Upper lobe of right lung (tissue), 1 donor: ENCODE data around the gene PSMA2. TPM values are rescaled to one million over a fixed set of nuclear protein-coding genes. Genes with fewer than 3 reads are reported as not detected.

Experiments
- ATAC-seq: fragments of 200-7000 bp; cut with Tn5 transposase; one replicate; pipeline ENCODE4 v1.9.1; 2020; ENCODE audit warnings: mild to moderate bottlenecking, moderate library complexity
- DNase-seq: peaks from one replicate; pipeline ENCODE4 v3.0.0-alpha.2; 2020
- H3K27ac ChIP-seq: fragments of 200-600 bp; one replicate; pipeline ENCODE4 v1.8.0; 2022
- H3K27me3 ChIP-seq: fragments of 200-600 bp; one replicate; pipeline ENCODE4 v1.8.0; 2022; ENCODE audit warnings: mild to moderate bottlenecking
- H3K36me3 ChIP-seq: fragments of 200-600 bp; one replicate; pipeline ENCODE4 v1.8.0; 2022
- H3K4me1 ChIP-seq: fragments of 200-600 bp; one replicate; pipeline ENCODE4 v1.8.0; 2022
- H3K4me3 ChIP-seq: fragments of 200-600 bp; one replicate; pipeline ENCODE4 v1.8.0; 2022; ENCODE audit warnings: mild to moderate bottlenecking
- H3K9me3 ChIP-seq: fragments of 200-600 bp; one replicate; pipeline ENCODE4 v1.8.0; 2022
- CTCF ChIP-seq: fragments of 200-600 bp; IDR thresholded peaks from one replicate; pipeline ENCODE4 v1.8.0; 2022; ENCODE audit warnings: antibody characterized with exemption
- intact Hi-C: fragments of 100-400 bp; cut with DNase I; formaldehyde crosslinking; loops from one replicate; pipeline ENCODE4 v1.11.0; 2022
- total RNA-seq: library from RNA; stranded (reverse); fragmentation: NEBNext Ultra II Directional; extraction: Animal tissue kit (Norgen Biotek cat#: 25700); gene quantifications from one replicate; pipeline ENCODE4 v1.2.1, GENCODE V29; 2021
- donor health status: DM: no; HTN: yes; CAD: no; lungs with severe emphysema.

The PSMA2 gene
- total RNA-seq, 1 donor from 2014 or later, result 55.1 TPM

- Histone ChIP-seq H3K27me3 (no peaks in the 10 kb centered on the region), H3K4me3 (no peak overlapping the region), H3K36me3 (no peaks in the 10 kb centered on the region), H3K9me3 (no peaks in the 10 kb centered on the region), H3K27ac (no peak overlapping the region), H3K4me1 (no peaks in the 10 kb centered on the region)
- DNase-seq (no peak), ATAC-seq (no peak)
- intact Hi-C loops, result no loop called here
- no peak for TF ChIP-seq CTCF
Measured at GRCh38 chr7:42961170-42961569, 29.2 kb upstream of the PSMA2 start.

GRCh38 chr7:42960762-42961161 lies 28.8 kb upstream of the PSMA2 start:
- Histone ChIP-seq H3K4me3 (no peak overlapping the region), H3K27ac (no peak overlapping the region), H3K4me1 (no peaks in the 10 kb centered on the region), H3K36me3 (no peaks in the 10 kb centered on the region), H3K27me3 (no peaks in the 10 kb centered on the region), H3K9me3 (no peaks in the 10 kb centered on the region)
- intact Hi-C loops, result no loop called here
- no peak for ATAC-seq
- no peak for DNase-seq
- no peak for TF ChIP-seq CTCF

- no peaks in the 10 kb centered on the region for H3K4me1 ChIP-seq
- no peak overlapping the region for H3K4me3 ChIP-seq
- TF ChIP-seq CTCF, result no peak
- intact Hi-C loops, result no loop called here
- no peaks in the 10 kb centered on the region for H3K9me3 ChIP-seq
- no peak for ATAC-seq
- no peak for DNase-seq
- no peaks in the 10 kb centered on the region for H3K36me3 ChIP-seq
- H3K27ac ChIP-seq, result no peak overlapping the region
- H3K27me3 ChIP-seq, result no peaks in the 10 kb centered on the region
Measured at GRCh38 chr7:42959549-42959948, 27.6 kb upstream of the PSMA2 start.

- ATAC-seq, result no peak
- Histone ChIP-seq H3K36me3 (no peaks in the 10 kb centered on the region), H3K27me3 (no peaks in the 10 kb centered on the region), H3K27ac (no peak overlapping the region), H3K4me1 (no peaks in the 10 kb centered on the region), H3K9me3 (no peaks in the 10 kb centered on the region), H3K4me3 (no peak overlapping the region)
- no peak for TF ChIP-seq CTCF
- no peak for DNase-seq
- intact Hi-C loops, result no loop called here
Measured at GRCh38 chr7:42956062-42956461, 24.1 kb upstream of the PSMA2 start.

GRCh38 chr7:42953994-42954393 lies 22.0 kb upstream of the PSMA2 start:
- intact Hi-C loops, result no loop called here
- H3K27ac ChIP-seq, result no peak overlapping the region
- DNase-seq, result peak; percentile 66
- H3K4me1 ChIP-seq, result no peaks in the 10 kb centered on the region
- no peaks in the 10 kb centered on the region for H3K27me3 ChIP-seq
- no peaks in the 10 kb centered on the region for H3K9me3 ChIP-seq
- peak; percentile 88 for ATAC-seq
- TF ChIP-seq CTCF, result no peak
- no peaks in the 10 kb centered on the region for H3K36me3 ChIP-seq
- H3K4me3 ChIP-seq, result no peak overlapping the region

- intact Hi-C loops, result no loop called here
- H3K27me3 ChIP-seq, result no peaks in the 10 kb centered on the region
- H3K27ac ChIP-seq, result no peak overlapping the region
- H3K4me3 ChIP-seq, result no peak overlapping the region
- ATAC-seq (no peak), DNase-seq (no peak)
- no peaks in the 10 kb centered on the region for H3K36me3 ChIP-seq
- no peaks in the 10 kb centered on the region for H3K4me1 ChIP-seq
- no peak for TF ChIP-seq CTCF
- no peaks in the 10 kb centered on the region for H3K9me3 ChIP-seq
Measured at GRCh38 chr7:42952328-42952727, 20.4 kb upstream of the PSMA2 start.
